Stimulated activated CD8-positive, alpha-beta memory T cell treated with anti-CD3 and anti-CD28 coated beads, Interleukin-4, amount 100 ng/mL, for 4 hours (primary cell): ENCODE results near the gene RBMS1.
"Not testable (repeated sequence)": the region's sequence is repeated elsewhere in the genome, so short reads cannot be mapped to it uniquely, and the experiment has no call there.

ENCODE experiments used
- DNase-seq, 2 donors: peaks; one replicate each; pipeline ENCODE4 v3.0.0-alpha.2; 2020; ENCODE audit warnings: low read depth in 2 of 2, low spot score in 1 of 2

RBMS1 gene

DNA sequence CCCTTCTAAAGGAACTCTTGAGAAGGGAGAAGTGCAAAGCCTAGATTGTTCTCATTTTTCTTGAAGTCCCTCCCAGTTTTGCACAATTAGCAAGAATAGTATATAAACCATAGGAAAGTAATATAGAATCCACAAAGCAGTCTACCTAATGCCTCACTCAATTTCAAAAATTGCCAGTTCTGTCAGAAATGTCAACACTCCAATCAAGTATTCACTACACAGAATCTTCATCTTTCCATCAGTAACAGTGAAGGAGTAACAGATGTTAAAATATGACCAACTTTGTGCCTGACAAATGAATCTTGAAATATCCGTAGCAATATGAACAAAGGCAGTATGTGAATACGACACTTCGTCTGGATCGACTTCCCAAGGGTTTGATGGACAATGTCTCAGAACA is 56.3 kb downstream of the RBMS1 start:
- DNase-seq: no peak

DNA sequence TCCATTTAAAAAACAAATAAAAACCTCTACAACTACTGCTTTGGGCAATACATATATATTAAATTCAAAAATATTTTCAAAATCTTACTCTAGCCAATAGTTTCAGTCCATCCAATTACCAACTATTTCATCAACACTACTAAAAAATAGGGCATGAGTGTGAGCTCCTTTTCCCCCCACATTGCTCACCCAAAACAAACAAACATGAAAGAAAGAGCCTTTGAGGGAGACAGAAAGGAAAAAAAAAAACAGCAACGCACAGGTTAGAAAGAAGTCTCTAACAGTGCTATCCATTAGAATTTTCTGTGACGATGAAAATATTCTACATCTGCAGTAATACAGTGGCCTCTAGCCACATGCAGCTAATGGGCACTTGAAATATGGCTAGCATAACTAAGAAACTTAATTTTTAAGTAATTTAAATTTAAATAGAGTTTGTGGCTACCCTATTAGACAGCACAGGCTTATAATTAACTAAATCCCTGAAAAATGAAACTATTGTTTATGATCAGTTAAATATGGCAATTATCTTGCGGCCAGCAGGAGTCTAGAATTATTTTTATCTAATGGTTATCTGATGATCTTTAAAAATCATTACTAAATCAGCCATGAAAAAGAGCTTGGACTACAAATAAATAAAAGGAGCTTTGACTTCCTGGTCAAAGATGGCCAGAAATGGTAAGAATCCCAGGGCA is 59.2 kb downstream of the RBMS1 start:
- no peak for DNase-seq

DNA sequence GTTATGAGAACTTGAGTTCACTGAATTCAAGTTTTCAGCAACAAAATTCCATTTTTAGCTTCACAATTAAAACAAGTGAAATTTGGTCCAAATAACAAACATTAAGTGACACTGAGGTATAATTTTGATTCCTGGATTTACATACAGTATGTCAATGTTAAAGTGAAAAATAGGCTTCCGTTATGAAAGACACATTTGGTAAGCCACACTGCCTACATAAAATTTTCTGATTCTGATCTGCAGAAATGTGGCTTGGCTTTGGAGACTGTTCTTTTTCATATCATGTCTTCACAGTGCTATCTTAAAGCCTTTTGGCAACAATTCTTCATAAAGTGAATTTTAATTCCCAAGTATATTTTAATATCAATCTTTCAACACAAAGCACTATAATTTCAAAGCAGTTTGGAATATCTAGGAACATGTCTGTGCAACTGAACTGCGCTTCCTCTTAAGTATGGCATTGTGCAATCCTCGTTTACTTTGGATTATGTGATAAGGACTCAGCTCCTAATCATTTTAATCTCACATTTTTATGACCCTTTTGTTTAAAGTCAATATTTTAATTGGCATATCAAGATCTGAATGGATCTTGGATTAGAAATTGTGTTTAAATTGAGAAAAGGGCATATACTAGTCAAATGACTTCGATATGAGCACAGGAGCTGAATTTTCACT is 60.0 kb downstream of the RBMS1 start:
- DNase-seq: no peak

DNA sequence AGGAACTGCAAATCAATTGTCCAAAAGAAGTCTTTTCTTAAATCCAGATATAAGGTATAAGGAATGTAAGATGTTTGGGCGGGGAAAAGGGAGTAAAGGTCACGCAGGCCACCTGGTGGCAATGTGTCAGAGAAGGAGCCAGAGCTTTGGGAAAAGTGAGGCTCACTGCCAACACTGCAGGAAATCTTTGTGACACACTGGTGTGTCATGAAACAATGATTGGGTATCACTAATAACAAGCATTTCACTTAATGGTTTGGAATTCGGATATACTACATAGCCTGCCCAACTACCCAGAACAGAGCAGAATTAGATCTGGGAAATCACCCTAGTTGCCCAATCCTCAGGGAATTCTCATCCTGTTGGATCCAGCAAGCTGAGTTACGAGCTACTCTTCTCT is 61.0 kb downstream of the RBMS1 start:
- DNase-seq: no peak

DNA sequence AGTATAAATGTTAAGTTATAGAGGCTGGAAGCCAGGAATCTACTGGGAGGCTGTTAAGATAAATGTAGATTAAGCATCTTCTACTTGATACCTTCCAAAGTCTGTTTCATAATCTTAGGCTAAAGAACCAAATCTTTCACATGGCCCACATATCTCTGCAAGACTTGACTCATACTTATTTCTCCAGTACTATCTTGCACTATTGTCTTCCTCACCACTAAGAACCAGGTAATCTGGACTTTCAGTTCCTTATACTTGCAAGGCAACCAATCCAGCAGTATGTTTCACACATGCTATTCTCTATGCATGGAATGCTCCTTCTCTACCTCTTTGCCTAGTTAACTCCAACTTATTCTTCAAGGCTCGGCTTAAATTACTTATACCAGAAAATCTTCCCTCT is 62.2 kb downstream of the RBMS1 start:
- DNase-seq: no peak

DNA sequence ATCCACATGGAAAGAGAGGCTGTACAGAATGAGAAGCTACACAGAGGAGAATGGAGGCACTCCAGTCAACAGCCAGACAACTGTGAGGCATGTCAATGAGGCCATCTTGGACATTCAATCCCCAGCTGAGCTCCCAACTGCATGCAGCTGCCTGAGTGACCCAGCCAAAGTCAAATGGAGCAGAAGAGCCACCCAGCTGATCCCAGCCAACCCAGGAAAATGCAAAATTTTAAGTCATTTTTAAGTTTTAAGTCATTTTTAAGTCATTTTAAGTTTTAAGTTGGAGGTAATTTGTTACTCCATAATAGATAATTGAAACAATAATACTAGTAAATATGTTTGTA is 63.6 kb downstream of the RBMS1 start:
- DNase-seq: no peak

DNA sequence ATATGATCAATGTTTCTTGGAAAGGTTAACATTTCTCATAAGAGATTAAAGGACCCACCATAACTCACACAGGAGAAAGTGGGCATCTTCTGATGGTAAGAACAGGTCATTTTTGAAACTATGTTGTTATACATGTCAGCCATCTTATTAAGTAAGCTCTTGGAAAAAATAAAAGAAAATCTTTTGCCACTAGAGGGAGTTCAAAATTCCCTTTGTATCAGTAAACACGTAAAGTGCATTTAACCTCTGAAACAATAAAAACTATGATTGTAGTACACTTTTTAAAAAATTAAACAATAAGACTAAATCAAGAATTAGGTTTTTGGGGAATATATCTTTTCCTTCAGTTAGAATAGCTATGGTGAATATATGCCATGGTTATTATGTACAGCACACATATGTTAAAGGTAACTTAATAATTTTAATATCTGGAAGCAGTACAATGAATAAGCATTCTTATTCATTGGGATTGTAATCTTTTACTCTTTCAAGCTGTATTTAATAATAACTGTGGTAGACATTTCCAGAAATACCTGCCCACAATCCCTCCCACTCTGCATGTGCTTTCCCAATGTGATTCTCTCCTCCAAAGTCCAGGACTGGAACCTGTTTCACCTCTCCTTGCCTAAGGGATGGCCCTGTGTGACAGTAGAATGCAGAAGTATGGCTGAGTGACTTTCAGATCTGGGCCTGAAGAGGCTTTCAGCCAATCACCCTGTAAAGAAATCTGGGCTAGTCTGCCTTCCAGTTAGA is 64.2 kb downstream of the RBMS1 start:
- no peak for DNase-seq

DNA sequence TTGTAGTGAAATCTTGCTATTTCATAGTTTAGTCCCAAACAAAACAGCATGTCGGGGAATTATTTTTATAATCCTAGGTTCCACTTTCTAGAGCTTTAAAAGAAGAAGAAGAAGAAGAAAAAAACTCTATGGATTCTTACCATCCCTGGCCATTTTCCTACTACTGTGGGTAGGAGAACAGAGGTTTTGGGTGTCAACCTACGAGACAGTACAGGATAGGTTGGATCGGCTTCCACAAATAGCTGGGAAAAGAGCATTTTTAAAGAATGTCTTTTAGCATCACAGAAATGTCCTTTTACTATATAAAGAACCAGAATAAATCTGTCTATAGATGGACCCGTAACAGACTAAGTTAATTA is 65.2 kb downstream of the RBMS1 start:
- no peak for DNase-seq

DNA sequence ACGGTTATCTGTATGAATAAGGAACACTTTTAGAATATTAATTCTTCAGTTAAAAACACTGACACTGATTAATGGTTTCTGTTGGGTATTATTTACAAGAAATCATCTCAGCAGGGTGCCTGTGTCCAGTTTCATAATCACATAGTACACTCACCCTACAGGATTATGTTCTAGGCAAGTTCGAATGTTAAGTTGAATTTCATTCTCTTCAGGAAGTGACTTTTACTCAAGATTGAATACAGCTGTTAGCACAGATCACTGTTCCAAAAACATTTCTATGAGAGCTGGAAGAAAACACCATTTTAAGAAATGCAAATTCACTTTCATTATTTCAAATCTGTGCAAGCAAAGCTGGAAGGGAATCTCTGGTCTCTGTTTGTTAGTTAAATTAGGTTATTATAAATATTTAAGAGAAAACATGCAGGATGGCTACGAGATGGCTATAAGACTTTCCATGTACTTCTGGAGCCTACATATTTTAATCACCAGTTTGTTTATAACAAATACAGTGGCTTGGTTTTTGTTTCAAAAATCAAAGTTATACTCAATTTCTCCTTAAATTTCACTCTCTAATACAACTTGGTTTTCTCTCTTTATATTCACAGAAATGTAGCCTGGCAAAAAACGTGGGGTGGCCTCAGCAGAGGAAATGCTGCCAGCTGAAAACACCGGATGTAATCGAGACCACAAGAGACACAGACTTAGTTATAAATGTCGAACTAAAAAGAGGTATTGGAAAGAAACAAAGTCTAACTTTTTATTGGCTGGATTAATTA is 65.8 kb downstream of the RBMS1 start:
- DNase-seq: peak in 1 of 2 donors; percentile 31

DNA sequence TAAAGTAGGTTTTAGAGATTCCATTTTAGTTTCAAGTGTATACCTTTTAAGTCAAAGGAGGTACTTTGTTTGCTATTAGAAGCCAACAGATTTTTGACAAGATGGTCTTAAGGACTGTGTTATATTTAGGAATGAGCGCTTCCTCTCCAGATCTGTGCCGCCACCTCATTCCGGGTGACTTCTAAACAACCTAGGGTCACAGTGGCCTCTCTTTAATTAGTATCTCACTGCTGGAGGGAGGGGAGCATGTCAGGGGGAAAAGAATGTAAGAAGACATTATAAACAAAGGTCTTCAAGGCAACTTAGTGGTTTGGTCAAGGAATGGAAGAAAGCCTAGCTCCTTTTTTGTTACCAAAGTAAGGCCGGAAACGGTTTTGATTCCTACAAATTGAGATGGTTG is 67.0 kb downstream of the RBMS1 start:
- no peak for DNase-seq

DNA sequence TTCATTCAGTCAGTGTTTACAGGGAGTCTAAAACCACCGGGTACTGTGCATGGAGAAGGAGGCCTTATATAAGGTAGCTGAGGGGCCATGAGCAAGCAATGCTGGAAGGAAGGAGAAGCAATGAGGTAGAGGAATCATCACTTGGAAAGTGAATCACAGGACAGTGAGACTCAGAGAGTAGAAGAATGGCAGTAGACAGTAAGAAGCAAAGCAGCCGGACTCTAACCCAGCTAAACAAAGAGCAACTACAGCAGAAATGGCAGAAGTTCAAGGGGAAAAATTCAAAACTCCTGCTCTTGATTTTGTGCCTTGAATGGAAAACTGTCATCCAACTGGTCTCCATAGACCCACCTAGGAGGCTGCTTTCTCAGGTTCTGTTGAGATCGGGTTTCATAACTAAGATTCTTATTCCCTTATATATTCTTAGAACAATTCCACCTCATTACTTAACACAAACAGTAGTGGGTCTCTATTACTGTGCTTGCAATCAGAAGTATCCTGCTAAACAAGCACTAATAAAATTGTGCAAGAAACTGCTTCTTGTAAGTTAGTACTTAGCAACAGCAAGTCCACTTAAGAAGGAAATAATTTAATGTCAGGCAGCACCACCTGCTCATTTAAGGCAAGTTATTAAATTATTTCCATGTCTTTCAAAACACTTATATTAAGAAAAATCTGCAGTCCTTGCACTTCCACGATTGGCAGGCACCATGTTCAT is 68.0 kb downstream of the RBMS1 start:
- no peak for DNase-seq

DNA sequence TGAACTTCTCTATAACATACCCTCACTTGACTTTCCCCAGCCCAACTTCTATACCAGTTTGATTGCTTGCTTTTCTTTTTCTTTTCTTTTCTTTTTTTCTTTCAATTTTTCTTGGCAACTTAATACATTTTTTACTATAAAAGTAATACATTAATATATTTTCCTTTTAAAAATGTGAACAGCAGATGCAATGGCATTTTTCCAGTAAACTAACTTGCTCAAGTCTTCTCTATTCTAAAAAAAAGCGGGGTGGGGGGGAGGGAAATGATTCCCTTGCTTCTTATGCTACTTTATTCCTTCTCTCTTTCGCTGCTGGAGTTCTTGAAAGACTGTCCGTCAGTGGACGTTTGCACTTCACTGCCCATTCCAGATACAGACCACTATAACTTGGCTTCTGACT is 70.5 kb downstream of the RBMS1 start:
- no peak for DNase-seq

DNA sequence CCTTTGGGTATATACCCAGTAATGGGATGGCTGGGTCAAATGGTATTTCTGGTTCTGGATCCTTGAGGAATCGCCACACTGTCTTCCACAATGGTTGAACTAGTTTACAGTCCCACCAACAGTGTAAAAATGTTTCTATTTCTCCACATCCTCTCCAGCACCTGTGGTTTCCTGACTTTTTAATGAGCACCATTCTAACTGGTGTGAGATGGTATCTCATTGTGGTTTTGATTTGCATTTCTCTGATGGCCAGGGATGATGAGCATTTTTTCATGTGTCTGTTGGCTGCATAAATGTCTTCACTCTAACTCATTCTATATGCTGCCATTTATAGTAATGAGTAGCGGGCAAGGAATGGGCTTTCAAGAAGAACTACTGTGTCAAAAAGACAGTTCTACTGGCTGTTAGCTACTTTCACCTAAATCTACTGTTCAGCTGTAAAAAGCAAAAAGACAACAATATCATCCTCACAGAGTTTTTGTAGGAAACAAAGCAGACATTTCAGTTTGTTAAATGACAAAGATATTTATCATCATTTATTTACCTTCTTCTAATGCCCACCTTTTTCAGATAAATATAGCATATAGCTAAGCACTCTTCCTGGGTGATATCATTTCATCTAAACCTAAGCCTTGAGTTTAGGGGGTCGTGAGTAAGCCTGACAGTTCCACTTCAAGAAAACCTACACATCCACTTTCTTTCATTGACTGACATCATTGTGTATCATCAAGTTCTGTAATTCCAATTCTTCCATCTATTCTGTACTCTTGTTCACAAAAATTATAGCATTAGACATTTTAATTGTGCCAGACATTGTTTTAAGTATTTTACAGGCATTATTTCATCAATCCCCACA is 71.7 kb downstream of the RBMS1 start:
- not testable (repeated sequence) for DNase-seq

DNA sequence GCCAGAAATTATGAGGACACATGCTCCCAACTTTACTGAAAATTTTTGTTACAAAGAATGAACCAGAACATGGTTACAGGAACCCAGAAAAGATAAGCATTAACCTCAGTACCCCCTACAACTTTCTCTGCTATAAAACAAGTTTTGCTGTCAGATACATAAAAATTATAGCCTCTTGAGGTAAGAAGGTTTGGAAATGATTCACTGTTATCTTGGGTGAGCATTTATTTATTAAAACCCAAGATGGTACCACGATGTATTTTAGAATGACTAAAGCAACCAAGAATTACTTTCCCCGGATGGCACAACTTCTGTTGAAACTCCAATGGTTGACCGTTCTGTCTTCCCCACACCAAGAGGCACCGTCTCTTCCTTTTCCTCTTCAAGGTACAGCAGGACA is 72.9 kb downstream of the RBMS1 start:
- no peak for DNase-seq

DNA sequence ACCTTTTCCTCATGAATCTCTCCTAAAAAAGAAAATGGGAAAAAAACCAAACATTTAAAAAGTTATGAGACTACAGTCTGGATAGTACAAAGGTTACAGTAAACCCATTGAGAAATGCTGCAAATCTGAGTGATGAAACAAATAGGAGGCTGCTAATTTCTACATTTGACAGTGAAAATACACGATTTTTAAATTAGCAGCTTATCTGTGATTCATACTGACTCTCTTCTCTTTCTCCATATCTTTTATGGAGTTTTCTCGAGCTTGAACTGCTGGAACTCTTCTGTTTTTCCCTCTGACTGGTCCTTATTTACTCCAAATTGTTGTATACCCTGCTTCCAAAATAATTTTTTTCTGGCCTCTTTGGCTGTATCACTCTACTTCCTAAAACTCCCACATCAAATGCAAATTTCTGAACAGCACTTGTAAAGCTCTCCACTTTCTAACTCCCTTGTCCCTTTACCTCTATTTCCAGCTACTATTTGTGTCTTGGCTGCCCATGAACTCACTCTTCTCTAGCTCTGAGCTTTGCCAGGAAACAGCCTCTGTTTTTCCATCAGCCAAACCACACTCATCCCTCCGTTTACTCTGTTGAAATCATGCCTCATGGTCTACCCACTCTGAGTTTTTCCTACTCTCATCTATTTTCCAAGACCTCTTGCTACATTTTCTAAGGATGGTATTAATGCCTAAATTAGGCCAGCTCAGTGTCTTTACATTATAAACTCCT is 73.7 kb downstream of the RBMS1 start:
- no peak for DNase-seq

DNA sequence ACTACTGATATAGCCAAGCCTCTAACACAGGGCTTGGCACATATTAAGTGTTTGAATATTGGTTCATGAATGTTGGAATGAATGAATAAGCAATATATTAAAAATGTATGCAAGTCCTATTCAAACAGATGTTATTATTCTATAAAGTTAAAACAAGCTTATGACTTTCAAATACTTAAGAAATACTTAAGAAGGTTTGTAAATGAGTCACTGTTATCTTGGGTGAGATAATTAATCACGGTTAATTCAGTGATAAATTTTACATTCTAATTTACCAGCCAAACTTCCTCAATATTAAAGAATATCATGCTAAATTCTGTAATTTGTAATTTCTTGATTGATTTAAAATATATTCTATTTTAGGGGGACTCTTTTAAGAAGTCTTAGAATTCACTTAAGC is 74.8 kb downstream of the RBMS1 start:
- DNase-seq: no peak

DNA sequence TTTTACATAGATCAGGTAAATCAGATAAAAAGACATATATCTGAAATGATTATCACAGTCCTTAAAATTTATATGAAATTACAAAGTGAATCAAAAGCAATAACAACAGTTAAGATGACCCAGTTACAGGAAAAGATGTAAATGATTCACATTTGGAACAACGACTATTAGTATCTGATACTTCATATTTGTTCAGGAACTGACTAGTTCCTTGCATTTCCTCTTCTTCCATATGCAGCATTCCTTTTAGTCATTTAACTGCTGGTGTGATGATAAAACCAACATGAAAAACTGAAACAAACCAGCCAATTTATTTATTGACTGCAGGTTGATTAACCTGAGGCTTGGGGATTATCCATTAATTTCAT is 75.2 kb downstream of the RBMS1 start:
- DNase-seq: no peak

DNA sequence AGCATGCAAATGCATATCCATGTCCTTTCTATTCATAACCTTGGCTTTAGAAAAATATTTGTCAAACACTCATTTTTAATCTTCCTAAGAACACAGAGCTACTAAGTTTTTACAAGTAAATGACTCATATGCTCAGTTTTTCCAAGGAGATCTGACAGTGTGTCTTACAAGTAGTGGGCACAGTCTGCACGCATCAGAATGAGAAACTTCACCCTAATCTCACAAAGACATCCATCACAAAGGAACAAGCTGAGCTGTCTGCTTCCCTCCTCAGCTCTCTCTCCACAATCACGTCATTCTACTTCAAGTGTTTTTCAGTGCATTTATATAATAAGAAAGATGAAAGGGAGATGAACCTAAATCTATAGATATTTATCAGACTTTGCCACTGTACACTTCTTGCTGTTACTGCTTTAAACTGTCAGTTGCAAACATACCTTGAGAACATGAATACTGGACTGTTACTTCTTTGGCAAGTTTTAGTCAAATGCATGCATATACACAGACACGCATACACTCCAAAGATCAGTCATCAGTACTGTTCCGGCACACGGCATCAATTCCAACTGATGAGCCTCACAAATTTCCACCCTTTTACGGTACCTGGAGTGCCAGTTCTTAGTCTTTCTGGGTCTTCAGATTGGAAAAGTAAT is 75.7 kb downstream of the RBMS1 start:
- DNase-seq: no peak

DNA sequence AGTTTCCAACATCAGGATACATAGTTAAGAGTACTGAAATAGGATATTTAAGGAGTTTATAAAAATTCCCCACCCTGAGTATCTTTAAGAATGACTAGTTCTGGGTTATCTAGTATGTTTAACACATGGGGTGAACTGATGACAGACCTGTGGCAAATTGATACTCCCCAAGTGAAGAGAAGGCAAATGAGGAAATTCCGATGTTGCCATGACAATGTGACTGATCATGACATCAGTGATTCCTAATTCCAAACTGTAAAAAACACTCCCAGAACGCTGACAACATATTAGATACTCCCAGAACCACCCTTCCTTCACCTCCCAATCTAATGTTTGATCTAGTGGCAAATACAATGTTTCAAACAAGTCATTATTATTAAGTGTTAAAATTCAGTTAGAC is 77.6 kb downstream of the RBMS1 start:
- DNase-seq: no peak
